Retina (tissue), 1 donor: ENCODE data around the gene PPP2R5C.
A peak's percentile ranks its signal among the peaks of the same experiment; 100 is the strongest.
"Not testable (repeated sequence)": the region's sequence is repeated elsewhere in the genome, so short reads cannot be mapped to it uniquely, and the experiment has no call there.

Experiments used
- DNase-seq: peaks from one replicate; pipeline ENCODE4 v3.0.0-alpha.2; 2016

The PPP2R5C gene

GRCh38 chr14:101783260-101784016 is 21.9 kb downstream of the PPP2R5C start:
- DNase-seq, result no peak

GRCh38 chr14:101784631-101785030 is 23.1 kb downstream of the PPP2R5C start:
- no peak for DNase-seq

- no peak for DNase-seq
Measured at GRCh38 chr14:101788016-101788635, 26.6 kb downstream of the PPP2R5C start.

- DNase-seq, result no peak
Measured at GRCh38 chr14:101789222-101789621, 27.7 kb downstream of the PPP2R5C start.

- no peak for DNase-seq
Measured at GRCh38 chr14:101790232-101790631, 28.7 kb downstream of the PPP2R5C start.

GRCh38 chr14:101791919-101792572 is 30.5 kb downstream of the PPP2R5C start:
- no peak for DNase-seq

GRCh38 chr14:101796016-101796415 is 34.5 kb downstream of the PPP2R5C start:
- DNase-seq, result no peak

GRCh38 chr14:101796479-101796878 is 35.0 kb downstream of the PPP2R5C start:
- DNase-seq, result peak; percentile 37

- DNase-seq, result no peak
Measured at GRCh38 chr14:101797856-101798255, 36.3 kb downstream of the PPP2R5C start.

- not testable (repeated sequence) for DNase-seq
Measured at GRCh38 chr14:101804373-101804772, 42.9 kb downstream of the PPP2R5C start.

- not testable (repeated sequence) for DNase-seq
Measured at GRCh38 chr14:101806252-101806651, 44.7 kb downstream of the PPP2R5C start.

GRCh38 chr14:101808020-101808641 is 46.6 kb downstream of the PPP2R5C start:
- peak; percentile 62 for DNase-seq

GRCh38 chr14:101808894-101809670 is 47.6 kb downstream of the PPP2R5C start:
- no peak for DNase-seq

- peak; percentile 94 for DNase-seq
Measured at GRCh38 chr14:101809671-101810514, 48.4 kb downstream of the PPP2R5C start.

GRCh38 chr14:101810897-101811621 is 49.5 kb downstream of the PPP2R5C start:
- no peak for DNase-seq

- no peak for DNase-seq
Measured at GRCh38 chr14:101812071-101812470, 50.6 kb downstream of the PPP2R5C start.

- no peak for DNase-seq
Measured at GRCh38 chr14:101813171-101813759, 51.8 kb downstream of the PPP2R5C start.

GRCh38 chr14:101813833-101814232 is 52.3 kb downstream of the PPP2R5C start:
- DNase-seq, result no peak

- DNase-seq, result no peak
Measured at GRCh38 chr14:101814934-101815333, 53.4 kb downstream of the PPP2R5C start.

- DNase-seq, result no peak
Measured at GRCh38 chr14:101815994-101816393, 54.5 kb downstream of the PPP2R5C start.
